Measurements from ENCODE around the gene CFAP90.

Gene CFAP90

DNA sequence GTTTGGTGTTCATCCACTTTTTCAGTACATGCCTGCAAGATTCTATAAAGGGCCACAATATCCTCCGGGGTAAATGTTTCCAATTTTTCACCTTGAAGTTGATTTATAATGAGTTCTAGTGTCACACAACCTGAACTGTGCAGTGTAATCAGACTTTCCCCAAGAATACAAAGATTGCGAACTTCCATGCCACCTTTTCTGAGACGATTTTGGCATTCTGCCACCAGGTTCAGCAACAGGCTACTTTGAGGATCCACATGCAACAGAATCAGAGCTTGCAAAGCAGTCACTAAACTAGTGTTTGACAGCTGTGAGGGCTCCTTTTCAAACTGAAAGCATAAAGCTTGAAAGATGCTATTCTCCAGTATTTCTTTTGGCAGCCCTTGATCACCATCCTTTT lies 16.3 kb upstream of the CFAP90 start:
- Histone ChIP-seq H2BK15ac (replicated peaks; ENCODE audit: low read depth) (no peak overlapping the region), H3K4me3 (ENCODE audit: low read length) (no peak overlapping the region), H3K27ac (ENCODE audit: low read depth, low read length) (no peak overlapping the region), H2BK120ac (ENCODE audit: low read depth, low read length) (no peak overlapping the region), H4K5ac (ENCODE audit: low read length) (no peak overlapping the region), H2AK5ac (ENCODE audit: low read length) (no peak overlapping the region), H2BK5ac (ENCODE audit: low read length) (no peak overlapping the region), H3K18ac (ENCODE audit: low read length) (no peak overlapping the region), H3K36me3 (ENCODE audit: control insufficient read depth, insufficient read depth, low read length) (no peaks in the 10 kb centered on the region), H3K27me3 (ENCODE audit: insufficient read depth, low read length, poor library complexity) (no peaks in the 10 kb centered on the region), H3K9ac (ENCODE audit: low read length) (no peak overlapping the region), H3K4me2 (ENCODE audit: low read length) (no peak overlapping the region), H3K79me1 (ENCODE audit: low read length) (peaks cover 8% of the 10 kb centered on the region), H3K4me1 (ENCODE audit: control insufficient read depth, low read depth, low read length) (no peaks in the 10 kb centered on the region), H3K4ac (ENCODE audit: low read depth, low read length) (no peak overlapping the region), H4K8ac (ENCODE audit: low read depth, low read length) (no peak overlapping the region), H3K23ac (ENCODE audit: low read length) (no peak overlapping the region), H3K79me2 (ENCODE audit: control insufficient read depth, insufficient read depth, low read length) (peaks cover 26% of the 10 kb centered on the region), H3K56ac (ENCODE audit: low read length) (no peak overlapping the region)
- no peak for DNase-seq
- no CpG with 5 or more reads among the region's 3 CpGs for WGBS (ENCODE audit: extremely low coverage, insufficient coverage, low lambda C conversion rate)

DNA sequence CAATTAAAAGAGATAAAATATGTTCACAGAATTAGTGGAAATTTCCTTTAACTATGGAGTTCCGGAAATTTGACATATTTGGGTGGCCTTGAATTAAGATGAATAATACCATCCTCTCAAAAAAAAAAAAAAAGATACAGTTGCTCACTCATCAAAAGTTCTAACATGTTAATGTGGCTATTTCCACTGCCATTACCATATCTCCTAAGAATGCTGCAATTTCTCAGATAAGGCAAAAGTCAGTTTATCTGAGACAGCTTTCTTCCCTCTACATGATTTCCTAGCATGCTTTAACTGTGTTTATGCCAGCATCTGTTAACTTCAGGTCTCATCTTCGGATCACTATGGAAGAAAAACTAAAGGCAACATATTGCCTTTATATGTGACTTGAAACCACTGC lies 15.3 kb upstream of the CFAP90 start:
- H3K79me1 ChIP-seq (ENCODE audit: low read length): peaks cover 2% of the 10 kb centered on the region
- H4K8ac ChIP-seq (ENCODE audit: low read depth, low read length): no peak overlapping the region
- H3K18ac ChIP-seq (ENCODE audit: low read length): no peak overlapping the region
- H2BK120ac ChIP-seq (ENCODE audit: low read depth, low read length): no peak overlapping the region
- no peaks in the 10 kb centered on the region for H3K4me1 ChIP-seq (ENCODE audit: control insufficient read depth, low read depth, low read length)
- no peaks in the 10 kb centered on the region for H3K36me3 ChIP-seq (ENCODE audit: control insufficient read depth, insufficient read depth, low read length)
- H3K4ac ChIP-seq (ENCODE audit: low read depth, low read length): no peak overlapping the region
- no peak for DNase-seq
- H2BK15ac ChIP-seq (replicated peaks; ENCODE audit: low read depth): no peak overlapping the region
- no peak overlapping the region for H3K23ac ChIP-seq (ENCODE audit: low read length)
- no peak overlapping the region for H3K56ac ChIP-seq (ENCODE audit: low read length)
- no peak overlapping the region for H4K5ac ChIP-seq (ENCODE audit: low read length)
- no peak overlapping the region for H3K4me3 ChIP-seq (ENCODE audit: low read length)
- H3K27ac ChIP-seq (ENCODE audit: low read depth, low read length): no peak overlapping the region
- H2AK5ac ChIP-seq (ENCODE audit: low read length): no peak overlapping the region
- peaks cover 18% of the 10 kb centered on the region for H3K79me2 ChIP-seq (ENCODE audit: control insufficient read depth, insufficient read depth, low read length)
- WGBS (ENCODE audit: extremely low coverage, insufficient coverage, low lambda C conversion rate): no CpG with 5 or more reads among the region's 2 CpGs
- H3K9ac ChIP-seq (ENCODE audit: low read length): no peak overlapping the region
- no peak overlapping the region for H2BK5ac ChIP-seq (ENCODE audit: low read length)
- H3K4me2 ChIP-seq (ENCODE audit: low read length): no peak overlapping the region
- no peaks in the 10 kb centered on the region for H3K27me3 ChIP-seq (ENCODE audit: insufficient read depth, low read length, poor library complexity)

DNA sequence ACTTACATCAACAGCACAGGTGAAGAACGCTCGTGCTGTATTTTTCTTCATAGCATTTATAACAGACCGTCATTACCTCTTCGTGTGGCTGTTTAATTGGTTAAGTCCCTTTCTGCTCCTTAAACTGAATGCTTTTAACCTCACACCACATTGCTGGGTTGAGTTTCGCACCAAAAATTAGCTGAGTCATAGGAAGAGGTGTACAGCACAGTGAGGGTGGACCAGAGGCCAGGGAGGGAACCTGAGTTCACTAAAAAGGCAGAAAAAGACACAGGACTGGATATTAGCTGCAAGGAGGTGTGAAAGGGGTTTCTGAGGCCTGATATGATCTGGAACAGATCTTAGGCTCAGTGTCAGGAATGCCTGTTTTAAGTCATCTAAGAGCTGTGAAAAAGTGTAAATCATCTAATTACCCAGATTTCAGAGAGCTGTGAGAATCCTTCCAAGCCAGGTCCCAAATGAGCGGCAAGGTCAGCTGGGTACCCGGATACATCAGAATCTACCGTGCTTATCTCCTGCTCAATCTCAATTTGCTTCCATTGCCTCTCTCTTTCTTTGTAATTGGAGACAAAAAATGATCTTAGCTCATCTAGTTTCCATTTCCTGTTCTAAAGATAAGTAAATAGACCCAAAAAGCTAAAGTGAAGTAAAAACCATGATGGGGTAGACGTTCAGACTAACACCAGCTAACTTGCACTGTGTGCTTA lies 7.1 kb upstream of the CFAP90 start:
- no peaks in the 10 kb centered on the region for H3K79me1 ChIP-seq (ENCODE audit: low read length)
- H2BK120ac ChIP-seq (ENCODE audit: low read depth, low read length): no peak overlapping the region
- no peak overlapping the region for H4K8ac ChIP-seq (ENCODE audit: low read depth, low read length)
- no peak overlapping the region for H3K27ac ChIP-seq (ENCODE audit: low read depth, low read length)
- H3K4me1 ChIP-seq (ENCODE audit: control insufficient read depth, low read depth, low read length): no peaks in the 10 kb centered on the region
- H4K5ac ChIP-seq (ENCODE audit: low read length): no peak overlapping the region
- no peak overlapping the region for H3K18ac ChIP-seq (ENCODE audit: low read length)
- H3K56ac ChIP-seq (ENCODE audit: low read length): no peak overlapping the region
- no peak for DNase-seq
- no peaks in the 10 kb centered on the region for H3K79me2 ChIP-seq (ENCODE audit: control insufficient read depth, insufficient read depth, low read length)
- H3K9ac ChIP-seq (ENCODE audit: low read length): no peak overlapping the region
- H2AK5ac ChIP-seq (ENCODE audit: low read length): no peak overlapping the region
- H3K27me3 ChIP-seq (ENCODE audit: insufficient read depth, low read length, poor library complexity): no peaks in the 10 kb centered on the region
- H2BK15ac ChIP-seq (replicated peaks; ENCODE audit: low read depth): no peak overlapping the region
- no peaks in the 10 kb centered on the region for H3K36me3 ChIP-seq (ENCODE audit: control insufficient read depth, insufficient read depth, low read length)
- H3K23ac ChIP-seq (ENCODE audit: low read length): no peak overlapping the region
- H3K4ac ChIP-seq (ENCODE audit: low read depth, low read length): no peak overlapping the region
- no peak overlapping the region for H3K4me3 ChIP-seq (ENCODE audit: low read length)
- H3K4me2 ChIP-seq (ENCODE audit: low read length): no peak overlapping the region
- no peak overlapping the region for H2BK5ac ChIP-seq (ENCODE audit: low read length)
- no CpG with 5 or more reads among the region's 9 CpGs for WGBS (ENCODE audit: extremely low coverage, insufficient coverage, low lambda C conversion rate)

DNA sequence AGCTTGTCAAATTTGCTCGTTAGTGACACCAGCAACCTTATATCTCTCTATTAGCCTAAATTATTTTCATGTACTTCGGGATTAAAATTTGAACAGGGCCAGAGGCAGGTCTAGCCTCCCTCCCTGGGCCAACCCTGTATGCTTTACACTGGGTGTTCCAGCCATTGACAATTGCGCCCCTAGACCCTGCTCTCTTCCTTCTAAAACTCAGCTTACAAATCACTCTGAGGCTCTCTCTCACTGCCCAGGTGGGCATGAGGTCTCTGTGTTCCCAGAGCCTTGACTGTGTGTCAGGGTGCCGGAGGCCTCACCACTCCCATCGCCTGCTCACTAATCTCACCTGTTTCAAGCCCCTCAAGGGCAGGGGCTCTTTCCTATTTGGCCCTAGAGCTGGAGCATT lies 6.4 kb upstream of the CFAP90 start:
- Histone ChIP-seq H3K9ac (ENCODE audit: low read length) (no peak overlapping the region), H2BK120ac (ENCODE audit: low read depth, low read length) (no peak overlapping the region), H3K4ac (ENCODE audit: low read depth, low read length) (no peak overlapping the region), H3K23ac (ENCODE audit: low read length) (no peak overlapping the region), H3K18ac (ENCODE audit: low read length) (no peak overlapping the region), H3K27me3 (ENCODE audit: insufficient read depth, low read length, poor library complexity) (no peaks in the 10 kb centered on the region), H3K56ac (ENCODE audit: low read length) (no peak overlapping the region), H3K4me2 (ENCODE audit: low read length) (no peak overlapping the region), H2BK15ac (replicated peaks; ENCODE audit: low read depth) (no peak overlapping the region), H2AK5ac (ENCODE audit: low read length) (no peak overlapping the region), H4K8ac (ENCODE audit: low read depth, low read length) (no peak overlapping the region), H3K27ac (ENCODE audit: low read depth, low read length) (no peak overlapping the region), H2BK5ac (ENCODE audit: low read length) (no peak overlapping the region), H3K36me3 (ENCODE audit: control insufficient read depth, insufficient read depth, low read length) (no peaks in the 10 kb centered on the region), H4K5ac (ENCODE audit: low read length) (no peak overlapping the region), H3K79me2 (ENCODE audit: control insufficient read depth, insufficient read depth, low read length) (no peaks in the 10 kb centered on the region), H3K4me1 (ENCODE audit: control insufficient read depth, low read depth, low read length) (no peaks in the 10 kb centered on the region), H3K4me3 (ENCODE audit: low read length) (no peak overlapping the region), H3K79me1 (ENCODE audit: low read length) (no peaks in the 10 kb centered on the region)
- DNase-seq: no peak
- no CpG with 5 or more reads among the region's 5 CpGs for WGBS (ENCODE audit: extremely low coverage, insufficient coverage, low lambda C conversion rate)

DNA sequence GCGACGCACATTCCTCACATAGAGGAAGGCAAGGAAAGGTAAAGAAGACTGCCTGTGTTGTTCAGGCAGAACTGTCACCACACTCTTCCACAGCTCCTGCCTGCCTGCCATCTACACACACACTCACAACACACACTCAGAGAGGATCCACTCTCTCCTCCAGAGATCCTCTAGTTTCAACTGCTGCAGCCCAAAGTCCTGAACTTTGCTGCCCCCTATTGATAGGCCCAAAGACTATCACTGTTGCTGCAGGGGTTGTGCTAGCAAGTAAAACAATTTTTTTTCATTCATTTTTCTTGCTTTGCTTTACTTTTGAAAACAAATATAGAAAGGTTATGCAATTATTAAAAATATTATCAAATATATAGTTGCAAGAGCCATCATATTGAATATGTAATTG lies 5.9 kb upstream of the CFAP90 start:
- no CpG with 5 or more reads among the region's 2 CpGs for WGBS (ENCODE audit: extremely low coverage, insufficient coverage, low lambda C conversion rate)
- H3K27me3 ChIP-seq (ENCODE audit: insufficient read depth, low read length, poor library complexity): no peaks in the 10 kb centered on the region
- H3K9ac ChIP-seq (ENCODE audit: low read length): no peak overlapping the region
- no peak overlapping the region for H3K4me3 ChIP-seq (ENCODE audit: low read length)
- no peak overlapping the region for H3K4me2 ChIP-seq (ENCODE audit: low read length)
- H2BK15ac ChIP-seq (replicated peaks; ENCODE audit: low read depth): no peak overlapping the region
- no peak overlapping the region for H4K5ac ChIP-seq (ENCODE audit: low read length)
- H3K23ac ChIP-seq (ENCODE audit: low read length): no peak overlapping the region
- no peaks in the 10 kb centered on the region for H3K79me1 ChIP-seq (ENCODE audit: low read length)
- H2AK5ac ChIP-seq (ENCODE audit: low read length): no peak overlapping the region
- no peak overlapping the region for H3K56ac ChIP-seq (ENCODE audit: low read length)
- no peak overlapping the region for H3K27ac ChIP-seq (ENCODE audit: low read depth, low read length)
- no peaks in the 10 kb centered on the region for H3K4me1 ChIP-seq (ENCODE audit: control insufficient read depth, low read depth, low read length)
- no peak overlapping the region for H2BK5ac ChIP-seq (ENCODE audit: low read length)
- no peak overlapping the region for H4K8ac ChIP-seq (ENCODE audit: low read depth, low read length)
- peak; percentile 77 for DNase-seq
- H3K36me3 ChIP-seq (ENCODE audit: control insufficient read depth, insufficient read depth, low read length): no peaks in the 10 kb centered on the region
- no peaks in the 10 kb centered on the region for H3K79me2 ChIP-seq (ENCODE audit: control insufficient read depth, insufficient read depth, low read length)
- H3K18ac ChIP-seq (ENCODE audit: low read length): no peak overlapping the region
- no peak overlapping the region for H2BK120ac ChIP-seq (ENCODE audit: low read depth, low read length)
- H3K4ac ChIP-seq (ENCODE audit: low read depth, low read length): no peak overlapping the region

DNA sequence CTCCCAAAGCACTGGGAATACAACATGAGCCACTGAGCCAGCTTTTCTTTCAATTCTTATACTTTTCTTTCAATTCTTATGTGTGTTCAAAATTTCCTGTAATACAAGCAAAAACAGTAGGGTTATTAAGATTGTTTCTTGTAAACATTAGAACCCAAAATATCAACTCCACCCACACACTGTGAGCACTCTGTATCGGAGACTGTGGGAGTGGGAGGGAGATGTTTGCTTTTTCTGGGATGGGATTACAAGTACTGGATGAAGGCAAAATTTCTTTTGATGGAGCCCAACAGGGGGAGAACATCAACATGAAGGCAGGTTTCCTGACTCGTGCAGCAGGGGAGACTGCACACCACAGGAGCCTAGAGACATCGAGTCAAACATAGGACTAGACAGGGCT lies 4.7 kb upstream of the CFAP90 start:
- no peak overlapping the region for H3K27ac ChIP-seq (ENCODE audit: low read depth, low read length)
- no peaks in the 10 kb centered on the region for H3K79me1 ChIP-seq (ENCODE audit: low read length)
- no peaks in the 10 kb centered on the region for H3K4me1 ChIP-seq (ENCODE audit: control insufficient read depth, low read depth, low read length)
- H3K56ac ChIP-seq (ENCODE audit: low read length): no peak overlapping the region
- H2BK120ac ChIP-seq (ENCODE audit: low read depth, low read length): no peak overlapping the region
- no peak overlapping the region for H3K23ac ChIP-seq (ENCODE audit: low read length)
- no peak overlapping the region for H4K8ac ChIP-seq (ENCODE audit: low read depth, low read length)
- DNase-seq: no peak
- H3K9ac ChIP-seq (ENCODE audit: low read length): no peak overlapping the region
- H2BK5ac ChIP-seq (ENCODE audit: low read length): no peak overlapping the region
- H4K5ac ChIP-seq (ENCODE audit: low read length): no peak overlapping the region
- no peaks in the 10 kb centered on the region for H3K79me2 ChIP-seq (ENCODE audit: control insufficient read depth, insufficient read depth, low read length)
- H3K4ac ChIP-seq (ENCODE audit: low read depth, low read length): no peak overlapping the region
- no CpG with 5 or more reads among the region's 3 CpGs for WGBS (ENCODE audit: extremely low coverage, insufficient coverage, low lambda C conversion rate)
- H3K18ac ChIP-seq (ENCODE audit: low read length): no peak overlapping the region
- no peaks in the 10 kb centered on the region for H3K27me3 ChIP-seq (ENCODE audit: insufficient read depth, low read length, poor library complexity)
- no peak overlapping the region for H2AK5ac ChIP-seq (ENCODE audit: low read length)
- H3K4me2 ChIP-seq (ENCODE audit: low read length): no peak overlapping the region
- H3K4me3 ChIP-seq (ENCODE audit: low read length): no peak overlapping the region
- no peaks in the 10 kb centered on the region for H3K36me3 ChIP-seq (ENCODE audit: control insufficient read depth, insufficient read depth, low read length)
- H2BK15ac ChIP-seq (replicated peaks; ENCODE audit: low read depth): no peak overlapping the region

Data from mesendoderm (in vitro differentiated cells).